ENCODE data around the gene ATMIN.

The ATMIN gene

DNA sequence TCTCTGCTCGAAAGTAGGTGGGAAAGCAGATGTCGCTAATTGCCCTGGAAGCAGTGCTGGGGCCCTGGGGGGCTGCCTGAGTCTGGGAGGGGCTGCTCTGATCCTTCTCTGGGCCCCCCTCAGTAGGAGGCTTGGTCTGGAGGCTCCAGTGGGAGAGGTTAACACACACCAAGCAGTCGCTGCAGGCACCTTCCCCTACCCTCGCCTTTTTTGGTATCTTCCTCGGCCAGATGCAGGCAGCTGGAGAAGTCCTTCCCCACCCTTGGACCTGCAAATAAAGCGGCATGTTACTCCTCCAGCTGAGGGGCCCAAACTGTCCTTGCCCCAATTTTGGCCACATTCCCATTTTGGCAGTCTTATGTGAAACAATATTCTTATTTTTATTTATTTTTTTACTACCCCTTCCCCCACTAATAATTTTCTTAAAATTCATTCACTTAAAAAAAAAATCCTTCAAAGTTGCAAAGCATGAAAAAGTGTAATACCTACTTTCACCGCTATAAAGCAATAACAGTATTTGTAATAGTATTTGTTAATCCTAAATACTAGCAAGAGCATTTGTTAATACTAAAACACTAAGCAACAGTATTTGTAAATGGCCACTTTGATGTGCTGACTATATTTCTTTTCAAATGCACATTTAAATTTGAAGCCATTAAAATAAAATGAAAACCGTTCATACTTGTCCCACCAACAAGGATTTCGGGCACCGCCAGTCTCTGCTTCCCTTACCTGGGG lies 26.4 kb downstream of the ATMIN start:
- Histone ChIP-seq H3K27me3 (ENCODE audit: insufficient read depth, low read depth, severe bottlenecking) (no peaks in the 10 kb centered on the region), H3K36me3 (no peaks in the 10 kb centered on the region), H3K27ac (no peak overlapping the region), H3K4me3 (ENCODE audit: low read depth, low read length) (no peak overlapping the region), H3K9me3 (ENCODE audit: severe bottlenecking) (no peaks in the 10 kb centered on the region)
- no peak for DNase-seq
- no peak for TF ChIP-seq CTCF (IDR thresholded peaks at IDR 0.05; ENCODE audit: low read depth, low read length)

DNA sequence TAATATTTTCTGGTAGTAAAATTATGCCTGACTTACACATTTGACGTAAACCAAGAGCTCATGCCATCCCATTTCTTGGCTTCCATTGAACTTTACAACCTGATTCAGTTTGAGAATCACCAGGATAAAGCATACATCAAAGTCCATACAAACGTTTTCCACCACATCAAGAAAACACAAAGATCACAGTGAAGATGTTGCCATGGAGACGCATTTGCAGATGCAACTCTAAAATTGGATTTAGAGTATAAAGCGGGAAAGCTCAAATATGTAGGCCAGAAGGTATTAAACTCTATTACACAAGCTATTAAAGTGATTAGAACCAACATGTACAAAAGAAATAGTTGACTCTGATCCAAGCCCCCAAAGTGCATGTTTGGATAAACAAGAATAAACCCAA lies 31.0 kb downstream of the ATMIN start:
- Histone ChIP-seq H3K27me3 (ENCODE audit: insufficient read depth, low read depth, severe bottlenecking) (no peaks in the 10 kb centered on the region), H3K4me3 (ENCODE audit: low read depth, low read length) (no peak overlapping the region), H3K36me3 (no peaks in the 10 kb centered on the region), H3K9me3 (ENCODE audit: severe bottlenecking) (no peaks in the 10 kb centered on the region), H3K27ac (no peak overlapping the region)
- DNase-seq, result no peak
- TF ChIP-seq CTCF (IDR thresholded peaks at IDR 0.05; ENCODE audit: low read depth, low read length), result no peak

DNA sequence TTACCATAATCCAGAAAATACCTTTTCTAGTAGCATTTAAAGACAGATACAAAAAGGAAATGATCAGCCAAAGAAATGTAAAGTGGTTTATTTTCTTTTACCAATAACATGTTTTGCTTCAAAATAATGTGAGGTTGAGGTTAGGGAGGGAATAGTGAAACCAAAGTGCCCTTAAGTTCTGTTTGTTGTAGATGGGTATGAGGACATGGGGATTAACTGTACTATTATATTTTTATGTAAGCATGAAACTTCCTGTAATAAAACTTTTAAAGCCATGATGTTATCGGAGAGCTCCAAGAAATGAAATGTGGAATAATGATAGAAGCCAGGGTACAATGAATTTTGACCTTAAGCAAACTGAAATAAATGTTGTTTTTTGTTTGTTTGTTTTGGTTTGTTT lies 31.5 kb downstream of the ATMIN start:
- no peak overlapping the region for H3K27ac ChIP-seq
- DNase-seq, result no peak

GRCh38 chr16:81069063-81069462 lies 33.4 kb downstream of the ATMIN start:
- H3K27ac ChIP-seq, result no peak overlapping the region
- H3K9me3 ChIP-seq (ENCODE audit: severe bottlenecking), result no peaks in the 10 kb centered on the region
- H3K27me3 ChIP-seq (ENCODE audit: insufficient read depth, low read depth, severe bottlenecking), result no peaks in the 10 kb centered on the region
- TF ChIP-seq CTCF (IDR thresholded peaks at IDR 0.05; ENCODE audit: low read depth, low read length), result no peak
- no peak overlapping the region for H3K4me3 ChIP-seq (ENCODE audit: low read depth, low read length)
- DNase-seq, result no peak
- H3K36me3 ChIP-seq, result no peaks in the 10 kb centered on the region

More for the DNA sequence above, 31.5 kb downstream of the ATMIN start:
- TF ChIP-seq CTCF (IDR thresholded peaks at IDR 0.05; ENCODE audit: low read depth, low read length), result no peak
- H3K9me3 ChIP-seq (ENCODE audit: severe bottlenecking), result no peaks in the 10 kb centered on the region
- no peak overlapping the region for H3K4me3 ChIP-seq (ENCODE audit: low read depth, low read length)
- no peaks in the 10 kb centered on the region for H3K36me3 ChIP-seq
- H3K27me3 ChIP-seq (ENCODE audit: insufficient read depth, low read depth, severe bottlenecking), result no peaks in the 10 kb centered on the region

DNA sequence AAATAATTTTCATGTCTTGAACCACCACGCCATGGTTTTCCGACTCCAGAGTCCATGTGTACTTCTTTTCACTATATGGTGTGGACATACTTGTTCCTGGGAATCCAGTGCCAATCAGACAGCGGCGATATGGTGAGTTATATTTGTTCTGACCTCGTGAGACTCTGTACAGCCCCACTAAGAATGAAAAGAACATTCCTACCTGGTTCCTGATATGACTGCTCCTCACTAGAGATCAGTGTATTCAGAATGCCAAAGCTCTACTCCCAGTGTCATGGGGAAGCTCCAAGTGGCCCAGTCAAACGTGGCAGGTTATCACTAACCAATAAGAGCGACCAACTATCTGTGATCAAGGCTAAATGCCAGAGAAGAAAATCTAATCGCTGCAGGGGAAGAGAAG lies 35.3 kb downstream of the ATMIN start:
- DNase-seq, result no peak
- no peak for TF ChIP-seq CTCF (IDR thresholded peaks at IDR 0.05; ENCODE audit: low read depth, low read length)
- Histone ChIP-seq H3K4me3 (ENCODE audit: low read depth, low read length) (no peak overlapping the region), H3K27ac (no peak overlapping the region), H3K9me3 (ENCODE audit: severe bottlenecking) (no peaks in the 10 kb centered on the region), H3K27me3 (ENCODE audit: insufficient read depth, low read depth, severe bottlenecking) (no peaks in the 10 kb centered on the region), H3K36me3 (no peaks in the 10 kb centered on the region)

DNA sequence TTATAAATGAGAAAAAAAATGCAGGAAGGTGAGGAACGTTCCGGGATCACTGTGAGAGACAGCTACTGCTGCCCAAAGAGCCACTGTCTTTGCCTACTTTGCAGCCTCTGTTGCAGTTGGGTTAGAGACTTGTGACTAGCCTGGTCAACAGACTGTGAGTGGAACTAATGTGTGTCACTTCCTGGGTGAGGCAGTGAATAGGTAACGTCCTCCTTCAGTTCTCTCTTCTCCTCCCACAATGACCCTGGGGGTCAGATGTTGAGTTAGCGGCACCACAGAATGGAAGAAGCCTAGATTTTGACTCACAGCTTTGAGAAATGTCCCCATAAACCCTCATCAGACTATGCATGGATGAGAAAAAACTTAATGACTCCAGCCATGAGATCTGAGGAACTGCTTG lies 36.2 kb downstream of the ATMIN start:
- Histone ChIP-seq H3K9me3 (ENCODE audit: severe bottlenecking) (no peaks in the 10 kb centered on the region), H3K4me3 (ENCODE audit: low read depth, low read length) (no peak overlapping the region), H3K27ac (no peak overlapping the region), H3K27me3 (ENCODE audit: insufficient read depth, low read depth, severe bottlenecking) (no peaks in the 10 kb centered on the region), H3K36me3 (no peaks in the 10 kb centered on the region)
- TF ChIP-seq CTCF (IDR thresholded peaks at IDR 0.05; ENCODE audit: low read depth, low read length), result no peak
- no peak for DNase-seq

All from WERI-Rb-1 (cell line).